Measurements from ENCODE around the gene MCM3AP.

MCM3AP gene

GRCh38 chr21:46189213-46189958 is 96.0 kb downstream of the MCM3AP start:
- no peak for ATAC-seq (replicated peaks)
- Mint-ChIP-seq H3K27me3 (no peaks in the 10 kb centered on the region), H3K27ac (peak overlapping the region in 1 of 2 donors; percentile 29), H3K4me3 (no peak overlapping the region), H3K36me3 (ENCODE audit: insufficient read depth) (peaks cover 8% of the 10 kb centered on the region), H3K9me3 (no peaks in the 10 kb centered on the region), H3K4me1 (ENCODE audit: low read depth in 2 of 2) (peaks cover 0 to 7% of the 10 kb centered on the region in 2 donors)
- no peak for DNase-seq

GRCh38 chr21:46188226-46189212 is 96.9 kb downstream of the MCM3AP start:
- Mint-ChIP-seq H3K4me3 (no peak overlapping the region), H3K27me3 (no peaks in the 10 kb centered on the region), H3K9me3 (no peaks in the 10 kb centered on the region), H3K36me3 (ENCODE audit: insufficient read depth) (peaks cover 6% of the 10 kb centered on the region), H3K27ac (peak overlapping the region; percentile 12 to 29), H3K4me1 (ENCODE audit: low read depth in 2 of 2) (peaks cover 0 to 7% of the 10 kb centered on the region in 2 donors)
- DNase-seq (no peak), ATAC-seq (replicated peaks) (no peak)

- Mint-ChIP-seq H3K4me1 (ENCODE audit: low read depth in 2 of 2) (peaks cover 0 to 7% of the 10 kb centered on the region in 2 donors), H3K27ac (peak overlapping the region in 1 of 2 donors; percentile 12), H3K27me3 (peaks cover 0 to 4% of the 10 kb centered on the region in 2 donors), H3K4me3 (no peak overlapping the region), H3K36me3 (ENCODE audit: insufficient read depth) (peaks cover 6% of the 10 kb centered on the region), H3K9me3 (no peaks in the 10 kb centered on the region)
- ATAC-seq (replicated peaks) (no peak), DNase-seq (no peak)
Measured at GRCh38 chr21:46187814-46188213, 97.6 kb downstream of the MCM3AP start.

GRCh38 chr21:46187261-46187660 is 98.2 kb downstream of the MCM3AP start:
- DNase-seq: no peak
- peaks cover 0 to 7% of the 10 kb centered on the region in 2 donors for H3K4me1 Mint-ChIP-seq (ENCODE audit: low read depth in 2 of 2)
- peaks cover 0 to 9% of the 10 kb centered on the region in 2 donors for H3K27me3 Mint-ChIP-seq
- H3K9me3 Mint-ChIP-seq: no peaks in the 10 kb centered on the region
- H3K4me3 Mint-ChIP-seq: no peak overlapping the region
- H3K36me3 Mint-ChIP-seq (ENCODE audit: insufficient read depth): peaks cover 6% of the 10 kb centered on the region
- no peak for ATAC-seq (replicated peaks)
- H3K27ac Mint-ChIP-seq: no peak overlapping the region

- H3K4me3 Mint-ChIP-seq: peak overlapping the region in 1 of 2 donors; percentile 77
Measured at GRCh38 chr21:46185716-46186115, 99.7 kb downstream of the MCM3AP start.

More at GRCh38 chr21:46185716-46186115, 99.7 kb downstream of the MCM3AP start:
- ATAC-seq (replicated peaks): no peak
- Mint-ChIP-seq H3K9me3 (no peaks in the 10 kb centered on the region), H3K27ac (no peak overlapping the region), H3K36me3 (ENCODE audit: insufficient read depth) (peaks cover 6% of the 10 kb centered on the region), H3K27me3 (peaks cover 0 to 9% of the 10 kb centered on the region in 2 donors), H3K4me1 (ENCODE audit: low read depth in 2 of 2) (peaks cover 0 to 7% of the 10 kb centered on the region in 2 donors)
- no peak for DNase-seq
